Left forelimb (tissue), 1 donor: ENCODE measurements around the gene FAM170A.

Experiments
- DNase-seq: peaks from one replicate; pipeline ENCODE4 v3.0.0-alpha.2; 2018; ENCODE audit warnings: low spot score

Gene FAM170A

GRCh38 chr5:119629339-119629738, at the start of gene FAM170A:
Gene FAM170A, plus strand, starts transcription at chr5:119629558. Its CDS starts 211 bp downstream, at chr5:119629769.
- no peak for DNase-seq

DNA sequence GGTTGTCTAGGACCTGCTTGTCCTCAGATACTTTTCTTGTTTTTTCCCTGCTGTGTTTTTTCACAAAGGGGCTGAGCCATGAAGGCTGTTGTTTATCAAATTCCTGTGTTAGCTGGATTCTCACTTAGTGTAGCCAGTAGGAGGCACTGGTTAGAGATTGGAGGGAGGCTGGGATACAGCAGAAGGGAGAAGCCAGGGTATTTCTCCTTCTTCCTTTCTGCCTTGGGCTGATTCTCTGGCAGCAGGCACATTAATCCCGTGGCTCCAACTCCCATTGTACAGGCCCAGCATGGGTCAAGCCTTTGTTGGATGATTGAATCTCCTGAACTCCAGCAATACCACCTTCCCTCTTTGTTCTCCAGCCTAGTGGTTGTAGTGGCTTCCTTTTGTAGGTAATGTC, 46.4 kb upstream of the FAM170A start:
- no peak for DNase-seq

DNA sequence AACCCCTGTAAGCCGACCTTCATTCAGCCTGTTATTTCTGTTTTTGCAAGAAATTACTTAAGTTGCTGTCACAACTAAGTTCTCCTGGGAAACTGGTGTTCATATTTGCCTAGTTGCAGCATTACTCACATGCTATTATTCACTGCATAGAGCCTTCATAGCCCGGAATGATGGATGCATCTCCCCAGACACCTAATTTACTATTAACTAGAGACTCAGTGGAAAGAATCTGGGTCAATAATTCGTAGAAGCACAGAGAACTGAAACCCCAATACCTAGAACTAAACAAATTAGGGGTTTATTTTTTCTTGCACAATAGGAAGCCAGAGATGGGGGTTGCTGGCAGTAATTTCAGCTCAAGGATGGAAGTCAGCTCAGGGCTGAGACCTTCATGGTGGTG, 45.7 kb upstream of the FAM170A start:
- no peak for DNase-seq

DNA sequence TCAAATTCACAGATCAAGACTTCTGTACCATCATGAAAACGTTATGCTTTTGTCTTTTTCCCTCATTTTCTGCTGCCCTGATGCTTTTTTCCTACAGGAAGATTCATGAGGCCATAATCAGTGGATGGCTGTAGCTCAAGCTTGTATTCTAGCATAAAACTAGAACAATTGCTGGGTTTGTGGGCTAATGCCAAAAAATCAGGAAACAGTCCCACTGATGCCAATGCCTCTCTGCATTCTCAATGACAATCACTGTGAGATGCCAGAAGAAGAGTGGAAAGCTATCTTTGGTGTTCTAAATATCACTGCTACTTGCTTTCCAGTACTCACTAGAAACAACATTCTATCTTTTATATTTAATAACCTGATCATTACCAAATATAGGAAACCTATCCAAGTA, 33.3 kb upstream of the FAM170A start:
- DNase-seq: no peak

DNA sequence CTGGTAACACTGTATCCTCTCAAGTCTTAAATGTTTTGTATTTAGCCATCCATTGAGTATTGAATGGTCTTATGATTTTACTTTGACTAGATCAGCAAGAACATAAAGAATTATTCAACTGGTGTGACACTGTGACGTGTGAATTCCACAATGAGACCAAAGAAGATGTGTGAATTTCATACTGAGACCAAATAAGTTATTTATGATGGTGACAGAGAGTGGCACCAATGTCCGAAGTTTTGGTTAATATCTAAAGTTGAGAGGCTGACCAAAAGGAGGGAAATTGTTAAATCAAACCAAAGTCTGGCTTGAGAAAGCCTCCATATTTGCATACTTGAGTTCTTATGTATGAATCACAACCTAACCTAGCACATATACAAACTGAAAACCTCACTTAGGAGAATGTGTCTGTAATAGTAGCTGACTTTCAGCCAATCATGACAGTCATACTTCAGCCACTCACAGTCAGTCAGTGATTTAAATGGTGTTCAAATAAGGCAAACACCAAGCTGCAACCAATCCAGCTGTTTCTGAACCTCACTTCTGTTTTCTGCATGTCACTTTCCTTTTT, 31.5 kb upstream of the FAM170A start:
- DNase-seq: no peak

DNA sequence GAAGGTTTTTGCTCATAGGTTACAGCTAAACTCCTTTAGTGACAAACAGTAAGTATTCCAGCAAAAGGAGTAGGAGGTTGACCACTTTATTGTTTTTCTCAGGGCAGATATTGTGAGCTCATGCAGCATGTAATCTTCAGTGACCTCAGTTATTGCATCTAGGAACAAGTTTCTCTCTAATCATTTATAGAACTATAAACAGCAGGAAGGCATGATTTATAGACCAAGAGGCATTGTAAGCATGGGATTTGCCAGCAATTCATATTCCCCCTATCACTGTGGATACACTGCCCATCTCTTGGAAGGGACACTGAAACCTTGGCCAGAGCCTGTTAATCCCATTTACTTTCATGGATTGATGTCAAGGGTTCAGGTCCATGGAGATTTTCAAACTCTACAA, 15.4 kb upstream of the FAM170A start:
- no peak for DNase-seq

DNA sequence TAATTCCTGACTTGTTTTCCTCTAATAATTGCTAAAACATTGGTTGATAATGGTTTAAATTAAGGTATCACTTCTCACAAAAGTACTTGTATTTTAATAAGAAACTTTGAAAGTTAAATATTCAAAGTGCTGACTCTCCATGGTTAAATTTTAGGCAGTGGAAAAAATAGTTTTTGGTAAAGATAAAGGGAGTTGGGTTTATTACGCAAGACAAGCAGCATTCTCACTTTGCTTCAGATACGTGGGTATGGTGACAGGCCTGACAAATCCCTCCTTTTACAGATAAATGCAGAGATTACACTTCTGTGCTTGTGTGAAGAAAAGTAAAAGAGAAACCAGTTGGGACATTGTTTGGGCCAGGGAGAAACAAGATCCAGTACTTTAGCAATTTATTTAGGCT, 14.5 kb upstream of the FAM170A start:
- no peak for DNase-seq

DNA sequence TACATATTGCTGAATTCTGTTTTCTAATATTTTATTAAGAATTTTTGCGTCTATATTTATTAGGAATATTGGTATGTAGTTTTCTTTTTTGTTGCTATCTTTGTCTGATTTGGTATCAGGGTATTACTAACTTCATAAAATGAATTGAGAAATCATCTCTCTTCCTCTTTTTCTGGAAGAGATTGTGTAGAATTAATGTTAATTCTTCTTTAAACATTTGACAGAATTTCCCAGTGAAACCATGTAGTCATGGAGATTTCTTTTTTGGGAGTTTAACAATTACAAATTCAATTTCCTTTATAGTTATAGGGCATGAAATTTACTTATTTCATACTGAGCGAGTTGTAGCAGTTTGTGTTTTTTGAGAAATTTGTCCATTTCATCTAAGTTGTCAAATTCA, 3.3 kb upstream of the FAM170A start:
- no peak for DNase-seq

DNA sequence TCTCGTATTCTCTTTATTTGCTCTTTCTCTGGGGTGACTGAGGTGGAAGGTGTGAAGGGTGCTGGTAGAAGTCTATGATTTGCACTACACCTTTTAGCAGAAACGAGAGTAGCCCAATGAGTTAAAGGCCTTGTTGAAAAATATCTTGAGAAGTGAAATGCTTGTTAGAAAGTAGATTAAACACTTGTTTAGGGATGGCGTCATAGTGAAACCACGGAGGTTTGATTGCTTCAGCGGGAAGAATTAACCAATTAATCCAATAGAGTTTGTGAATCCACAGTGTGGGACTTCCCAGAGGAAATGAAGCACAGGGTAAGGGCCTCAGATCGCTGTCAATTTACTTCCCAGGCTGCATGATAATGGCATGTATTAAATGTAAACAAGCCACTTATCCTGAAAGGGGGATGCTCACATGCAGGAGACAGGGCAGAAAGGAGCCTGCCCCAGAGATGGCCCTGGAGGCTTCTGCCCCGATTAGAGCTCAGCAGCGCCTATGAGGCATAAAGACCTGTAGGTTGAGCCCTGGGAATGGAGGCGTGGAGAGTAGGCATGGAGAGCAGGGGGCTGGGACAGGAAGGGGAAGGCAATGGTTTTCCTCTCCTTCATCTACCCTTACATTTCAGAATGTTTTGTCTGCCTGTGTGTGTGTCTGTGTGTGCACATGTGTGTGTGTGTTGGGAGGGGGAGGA, 1.5 kb downstream of the FAM170A start:
- no peak for DNase-seq

DNA sequence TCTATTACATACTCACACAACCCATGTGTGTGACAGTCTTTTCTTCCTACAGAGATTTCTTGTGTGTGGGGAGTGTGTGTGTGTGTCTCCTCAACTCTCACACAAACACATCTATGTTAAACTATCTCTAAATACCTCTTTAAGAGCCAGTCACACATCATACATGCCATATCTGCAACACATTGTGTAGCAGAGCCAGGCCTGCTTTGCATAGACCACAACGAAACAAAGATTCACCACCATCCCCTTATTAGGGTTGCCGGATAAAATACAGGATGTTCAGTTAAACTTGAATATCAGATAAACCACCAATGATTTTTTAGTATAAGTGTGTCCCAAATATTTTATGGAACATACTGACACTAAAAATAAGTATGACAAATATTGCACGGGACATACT, 2.3 kb downstream of the FAM170A start:
- DNase-seq: no peak

- DNase-seq: no peak
Measured at GRCh38 chr5:119651486-119651885, 22.1 kb downstream of the FAM170A start.

- DNase-seq: no peak
Measured at GRCh38 chr5:119655061-119655460, 25.7 kb downstream of the FAM170A start.

- DNase-seq: no peak
Measured at GRCh38 chr5:119656023-119656422, 26.7 kb downstream of the FAM170A start.

- DNase-seq: no peak
Measured at GRCh38 chr5:119666542-119666941, 37.2 kb downstream of the FAM170A start.

- DNase-seq: no peak
Measured at GRCh38 chr5:119678351-119679028, 49.1 kb downstream of the FAM170A start.

GRCh38 chr5:119680080-119680479, 50.7 kb downstream of the FAM170A start:
- DNase-seq: no peak

DNA sequence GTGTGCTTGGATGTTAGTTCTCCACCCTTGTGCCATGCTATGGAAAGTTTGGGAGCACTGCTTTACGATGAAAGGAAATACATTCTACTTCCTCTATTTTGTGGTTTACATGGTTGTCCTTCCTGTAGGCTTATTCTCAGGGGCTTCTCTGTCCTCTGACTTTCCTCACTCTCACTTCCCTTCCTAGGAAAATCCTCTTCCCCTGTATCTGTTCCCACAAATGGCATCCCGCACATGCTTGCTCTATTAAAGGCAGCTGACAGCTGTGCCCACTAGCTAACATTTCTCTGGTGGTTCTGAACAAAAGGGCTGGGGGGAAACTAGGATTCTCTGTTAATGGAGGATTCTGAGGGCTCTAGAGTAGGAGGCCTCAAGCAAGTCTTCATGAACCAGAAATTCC, 52.4 kb downstream of the FAM170A start:
- DNase-seq: no peak

DNA sequence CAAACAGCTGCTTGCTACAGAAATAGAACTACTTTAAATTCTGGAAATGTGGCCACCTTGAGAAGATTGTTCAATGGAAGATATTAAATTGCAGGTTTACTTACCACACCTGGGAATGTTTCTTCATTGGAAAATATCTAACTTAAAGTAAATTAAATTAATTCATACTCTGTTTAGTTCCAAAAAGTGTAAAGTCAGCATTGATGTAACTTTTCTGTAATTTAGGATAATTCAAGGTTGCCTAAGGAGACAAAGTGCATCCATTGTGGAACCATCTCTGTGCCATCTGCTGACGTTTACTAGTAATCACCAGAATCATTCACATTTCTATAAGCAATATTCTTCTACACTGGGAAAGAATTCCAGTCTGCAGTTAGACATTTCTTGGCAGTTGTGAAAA, 53.0 kb downstream of the FAM170A start:
- no peak for DNase-seq
